ENCODE measurements around the gene PRR3. TPM values are rescaled to one million over a fixed set of nuclear protein-coding genes. Genes with fewer than 3 reads are reported as not detected.

The PRR3 gene
- total RNA-seq, 4 donors from 2014 or later = 3.8 to 10.6 (median 4.5) TPM

DNA sequence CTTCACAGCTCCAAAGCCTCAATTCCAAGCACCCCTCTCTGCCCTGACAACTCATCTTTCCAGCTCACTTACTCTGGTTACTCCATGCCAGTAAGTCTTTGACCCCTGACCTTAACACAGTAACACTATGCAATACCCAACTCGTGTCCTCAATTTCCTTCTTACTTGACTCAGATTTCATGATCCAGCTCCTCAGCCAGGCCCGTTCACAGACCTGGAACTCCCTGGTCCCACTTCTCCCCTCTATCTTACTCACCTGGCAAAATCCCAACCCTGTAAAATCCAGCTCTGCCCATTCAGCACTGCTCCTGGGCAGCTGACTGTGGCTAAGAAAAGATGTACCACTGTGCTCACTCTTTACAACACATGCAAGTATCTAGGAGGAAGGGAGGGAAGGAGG is 8.7 kb upstream of the PRR3 start:
- no peak overlapping the region for H3K4me3 ChIP-seq
- H3K27me3 ChIP-seq = no peaks in the 10 kb centered on the region
- whole genome bisulfite sequencing = 66% methylated on average over 2 of the region's 2 CpGs
- no peak for TF ChIP-seq EP300 (IDR thresholded peaks at IDR 0.05)
- no peak for TF ChIP-seq POLR2A (IDR thresholded peaks at IDR 0.05; ENCODE audit: low read depth)
- TF ChIP-seq POLR2AphosphoS5 (IDR thresholded peaks at IDR 0.05) = no peak
- TF ChIP-seq, protein P1, sequence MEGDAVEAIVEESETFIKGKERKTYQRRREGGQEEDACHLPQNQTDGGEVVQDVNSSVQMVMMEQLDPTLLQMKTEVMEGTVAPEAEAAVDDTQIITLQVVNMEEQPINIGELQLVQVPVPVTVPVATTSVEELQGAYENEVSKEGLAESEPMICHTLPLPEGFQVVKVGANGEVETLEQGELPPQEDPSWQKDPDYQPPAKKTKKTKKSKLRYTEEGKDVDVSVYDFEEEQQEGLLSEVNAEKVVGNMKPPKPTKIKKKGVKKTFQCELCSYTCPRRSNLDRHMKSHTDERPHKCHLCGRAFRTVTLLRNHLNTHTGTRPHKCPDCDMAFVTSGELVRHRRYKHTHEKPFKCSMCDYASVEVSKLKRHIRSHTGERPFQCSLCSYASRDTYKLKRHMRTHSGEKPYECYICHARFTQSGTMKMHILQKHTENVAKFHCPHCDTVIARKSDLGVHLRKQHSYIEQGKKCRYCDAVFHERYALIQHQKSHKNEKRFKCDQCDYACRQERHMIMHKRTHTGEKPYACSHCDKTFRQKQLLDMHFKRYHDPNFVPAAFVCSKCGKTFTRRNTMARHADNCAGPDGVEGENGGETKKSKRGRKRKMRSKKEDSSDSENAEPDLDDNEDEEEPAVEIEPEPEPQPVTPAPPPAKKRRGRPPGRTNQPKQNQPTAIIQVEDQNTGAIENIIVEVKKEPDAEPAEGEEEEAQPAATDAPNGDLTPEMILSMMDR (IDR thresholded peaks at IDR 0.05) = no peak
- H3K36me3 ChIP-seq = peaks cover 36 to 84% (median 79%) of the 10 kb centered on the region in 4 donors
- H3K9me3 ChIP-seq = no peaks in the 10 kb centered on the region
- no peak for DNase-seq (ENCODE audit: extremely low spot score)
- H3K27ac ChIP-seq (replicated peaks in 1 of 4) = no peak overlapping the region
- H3K4me1 ChIP-seq = peaks cover 0 to 12% (median 6%) of the 10 kb centered on the region in 4 donors
- intact Hi-C loops (cut with DNase I) = no loop called here

DNA sequence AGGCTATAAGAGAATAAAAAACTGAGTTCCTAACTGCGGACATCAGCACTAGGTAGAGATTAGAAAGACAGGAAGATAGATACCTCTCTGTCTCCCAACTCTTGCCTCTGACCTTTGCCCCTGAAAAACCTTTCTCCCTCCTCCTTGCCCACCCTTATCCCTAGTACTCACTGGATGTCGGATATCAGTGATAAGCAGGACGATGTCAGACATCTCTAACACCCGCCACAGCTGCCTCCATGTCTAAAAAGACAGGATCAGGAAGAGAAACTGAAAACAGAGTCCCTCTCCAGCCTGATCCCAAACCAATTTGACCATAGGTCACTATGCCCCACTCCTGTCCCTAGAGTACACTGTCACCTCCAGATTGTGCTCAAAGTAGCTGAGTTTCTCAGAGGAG is 2.7 kb upstream of the PRR3 start:
- Histone ChIP-seq H3K36me3 (peaks cover 19 to 53% (median 50%) of the 10 kb centered on the region in 4 donors), H3K9me3 (no peaks in the 10 kb centered on the region), H3K4me3 (peak overlapping the region in 1 of 4 donors; percentile 92), H3K4me1 (peaks cover 19 to 39% (median 30%) of the 10 kb centered on the region in 4 donors), H3K27ac (replicated peaks in 1 of 4) (peak overlapping the region in 3 of 4 donors; percentile 98 to 100 (median 99)), H3K27me3 (no peaks in the 10 kb centered on the region)
- TF ChIP-seq EP300 (IDR thresholded peaks at IDR 0.05) = no peak
- no peak for TF ChIP-seq POLR2A (IDR thresholded peaks at IDR 0.05; ENCODE audit: low read depth)
- TF ChIP-seq, protein P1 (IDR thresholded peaks at IDR 0.05) = no peak
- no peak for TF ChIP-seq POLR2AphosphoS5 (IDR thresholded peaks at IDR 0.05)
- intact Hi-C loops (cut with DNase I) = no loop called here
- no peak for DNase-seq (ENCODE audit: extremely low spot score)
- WGBS = 90% methylated on average over 4 of the region's 4 CpGs

DNA sequence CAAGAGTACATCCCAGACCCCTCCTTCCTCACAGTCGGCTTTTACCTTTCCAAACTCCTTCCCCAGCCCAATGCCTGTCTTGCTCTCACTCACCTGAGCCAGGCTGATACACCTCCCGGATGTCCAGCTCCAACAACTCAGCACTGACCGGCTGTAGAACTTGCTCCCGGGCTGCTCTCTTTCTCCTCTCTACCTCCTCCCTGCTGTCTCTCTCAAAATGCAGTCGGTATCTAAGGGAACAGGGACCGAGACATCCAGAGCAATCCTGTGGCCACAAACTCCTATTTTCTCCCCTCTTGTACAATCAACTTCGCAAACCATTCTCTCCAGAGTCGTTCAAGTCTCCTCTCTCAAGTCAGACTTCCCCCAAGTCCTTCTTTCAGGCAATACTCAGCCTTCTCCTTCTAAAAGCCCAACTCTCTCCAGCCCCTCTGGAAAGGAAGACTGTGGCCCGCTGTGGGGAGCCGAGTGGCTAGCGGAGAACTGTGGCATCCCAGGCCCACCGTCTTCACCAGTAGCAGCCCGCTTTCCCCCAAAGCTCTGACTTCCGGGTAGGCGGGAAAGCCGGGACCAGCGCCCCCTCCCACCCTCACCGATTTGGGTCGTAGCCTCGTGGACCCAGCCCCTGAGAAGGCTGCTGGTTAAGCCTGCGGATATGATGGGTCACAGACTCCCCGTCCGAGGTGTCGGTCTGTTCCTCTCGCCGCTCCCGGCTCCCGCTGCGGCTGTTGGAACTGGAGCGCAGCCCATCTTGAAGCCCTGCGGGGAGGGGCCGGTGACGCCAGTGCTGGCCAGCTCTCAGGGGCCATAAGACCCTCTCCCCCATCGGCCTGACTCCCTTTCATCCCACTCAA is 1.9 kb upstream of the PRR3 start:
- H3K4me1 ChIP-seq = peaks cover 19 to 39% (median 30%) of the 10 kb centered on the region in 4 donors
- no peaks in the 10 kb centered on the region for H3K9me3 ChIP-seq
- peak overlapping the region; percentile 98 to 100 (median 98) for H3K27ac ChIP-seq (replicated peaks in 1 of 4)
- 13% methylated on average over 32 of the region's 34 CpGs for WGBS
- peak overlapping the region; percentile 84 to 96 (median 89) for H3K4me3 ChIP-seq
- no peaks in the 10 kb centered on the region for H3K27me3 ChIP-seq
- peaks cover 19 to 46% (median 42%) of the 10 kb centered on the region in 4 donors for H3K36me3 ChIP-seq
- DNase-seq (ENCODE audit: extremely low spot score) = no peak
- no peak for TF ChIP-seq EP300 (IDR thresholded peaks at IDR 0.05)
- TF ChIP-seq, protein P1 (IDR thresholded peaks at IDR 0.05) = no peak
- TF ChIP-seq POLR2A (IDR thresholded peaks at IDR 0.05; ENCODE audit: low read depth) = no peak
- no peak for TF ChIP-seq POLR2AphosphoS5 (IDR thresholded peaks at IDR 0.05)
- intact Hi-C loops (cut with DNase I) = no loop called here

DNA sequence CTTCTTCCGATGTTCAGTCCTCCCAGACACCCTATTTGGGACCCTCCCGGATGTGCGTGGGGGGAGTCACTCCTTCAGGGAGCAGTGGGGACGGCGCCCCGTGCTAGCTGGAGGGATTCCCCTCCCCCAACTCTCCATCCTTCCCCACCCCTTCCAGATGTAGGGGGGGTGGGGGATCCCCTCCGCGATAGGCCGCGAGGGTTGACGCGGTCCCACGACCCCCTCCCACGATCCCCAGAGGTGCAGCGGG is 1.4 kb upstream of the PRR3 start:
- Histone ChIP-seq H3K9me3 (no peaks in the 10 kb centered on the region), H3K27me3 (no peaks in the 10 kb centered on the region), H3K4me1 (peaks cover 19 to 39% (median 30%) of the 10 kb centered on the region in 4 donors), H3K4me3 (peak overlapping the region; percentile 84 to 96 (median 89)), H3K36me3 (peaks cover 19 to 40% (median 37%) of the 10 kb centered on the region in 4 donors), H3K27ac (replicated peaks in 1 of 4) (peak overlapping the region; percentile 98 to 100 (median 98))
- DNase-seq (ENCODE audit: extremely low spot score) = no peak
- WGBS = 2% methylated on average over 9 of the region's 15 CpGs
- TF ChIP-seq POLR2A (IDR thresholded peaks at IDR 0.05; ENCODE audit: low read depth) = no peak
- intact Hi-C loops (cut with DNase I) = loop anchor here (2.0 kb wide), 1 partner anchor 15 kb away; the partner anchor contains the start of gene ABCF1

DNA sequence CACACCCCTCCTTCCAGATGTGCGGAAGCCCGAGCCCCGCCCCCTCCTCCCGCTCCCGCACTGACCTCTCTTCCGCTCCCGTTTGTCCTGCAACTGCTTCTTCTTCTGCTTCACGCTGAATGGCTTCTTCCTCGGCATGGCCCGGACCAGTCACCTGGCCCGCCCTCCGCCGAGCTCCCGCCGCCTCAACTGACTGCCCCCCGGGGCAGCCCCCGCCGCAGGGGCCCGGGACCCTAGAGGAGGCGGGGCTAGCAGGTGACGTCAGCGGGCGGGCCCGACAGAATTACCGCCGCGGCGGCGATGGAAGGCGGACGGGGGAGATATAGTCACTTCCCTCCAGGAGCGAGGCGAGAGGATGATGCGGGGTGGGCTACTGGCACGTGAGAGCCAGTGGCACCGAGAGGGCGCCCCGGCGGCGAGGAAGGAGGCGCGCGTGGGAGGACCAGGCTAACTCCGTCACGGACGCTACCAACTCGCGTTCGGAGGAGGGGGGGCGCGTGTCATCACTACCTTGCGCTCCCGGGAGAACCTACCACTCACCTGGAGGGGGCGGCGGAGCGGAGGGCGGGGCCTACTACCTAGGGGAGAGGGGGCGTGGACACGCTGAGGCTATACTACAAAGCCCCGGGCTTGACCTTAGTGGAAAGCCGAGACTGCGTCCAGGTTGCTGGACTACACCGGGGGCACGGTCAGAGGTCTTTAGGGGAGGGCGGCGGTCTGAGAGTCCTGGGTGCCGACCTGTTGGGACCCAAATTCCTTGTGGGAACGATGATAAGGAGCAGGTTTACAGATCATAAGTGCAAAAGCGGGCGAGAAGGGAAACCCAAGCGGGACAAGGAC is 809 bp upstream of the PRR3 start, which contains the start of gene GNL1:
TSS of gene GNL1 (minus strand) at position 424 of the 840 bp plus-strand sequence. CDS start at position 138, 286 bp downstream.
- peaks cover 15 to 37% (median 32%) of the 10 kb centered on the region in 4 donors for H3K36me3 ChIP-seq
- DNase-seq (ENCODE audit: extremely low spot score) = peak; percentile 97
- TF ChIP-seq, protein P1 (IDR thresholded peaks at IDR 0.05) = no peak
- peak; percentile 32 for TF ChIP-seq POLR2A (IDR thresholded peaks at IDR 0.05; ENCODE audit: low read depth)
- TF ChIP-seq EP300 (IDR thresholded peaks at IDR 0.05) = no peak
- TF ChIP-seq POLR2AphosphoS5 (IDR thresholded peaks at IDR 0.05) = peak; percentile 73 to 89
- H3K9me3 ChIP-seq = no peaks in the 10 kb centered on the region
- H3K27ac ChIP-seq (replicated peaks in 1 of 4) = peak within 1 kb of the TSS; percentile 98 to 100 (median 98)
- H3K27me3 ChIP-seq = no peaks in the 10 kb centered on the region
- peak within 1 kb of the TSS; percentile 84 to 96 (median 89) for H3K4me3 ChIP-seq
- 1% methylated on average over 38 of the region's 71 CpGs for WGBS
- intact Hi-C loops (cut with DNase I) = loop anchor here (2.0 kb wide), 1 partner anchor 15 kb away; the partner anchor contains the start of gene ABCF1
- peaks cover 19 to 39% (median 30%) of the 10 kb centered on the region in 4 donors for H3K4me1 ChIP-seq

All from esophagus muscularis mucosa (tissue), 4 donors.